ENCODE results near the gene TENM4. TPM values are rescaled to one million over a fixed set of nuclear protein-coding genes. Genes with fewer than 3 reads are reported as not detected.

The TENM4 gene
- total RNA-seq, 1 donor from 2014 or later = 5.1 TPM

DNA sequence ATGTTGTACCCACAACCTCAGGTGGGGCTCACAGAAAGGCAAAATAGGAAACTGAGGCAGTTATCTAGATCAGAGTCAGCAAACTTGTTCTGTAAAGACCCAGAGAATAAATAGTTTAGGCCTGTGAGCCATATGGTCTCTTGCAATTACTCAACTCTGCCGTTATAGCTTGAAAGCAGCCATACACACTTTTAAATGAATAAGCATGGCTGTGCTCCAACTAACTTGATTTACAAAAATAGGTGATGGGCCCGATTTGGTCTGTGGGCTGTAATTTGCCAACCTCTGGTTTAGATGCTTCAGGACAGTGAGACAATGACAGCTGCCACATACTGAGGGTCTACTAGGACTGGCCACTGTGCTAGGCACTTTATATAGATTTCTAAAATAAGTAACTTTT lies 667.3 kb downstream of the TENM4 start:
- Histone ChIP-seq H3K27me3 (no peaks in the 10 kb centered on the region), H4K20me1 (ENCODE audit: low read depth) (no peaks in the 10 kb centered on the region), H3K79me2 (ENCODE audit: low read depth) (no peaks in the 10 kb centered on the region), H2AFZ (replicated peaks) (no peak overlapping the region), H3K4me1 (no peaks in the 10 kb centered on the region), H3F3A (ENCODE audit: low read depth) (no peaks in the 10 kb centered on the region), H3K27ac (no peak overlapping the region), H3K4me3 (no peak overlapping the region), H3K9ac (no peak overlapping the region), H3K9me3 (ENCODE audit: low read depth) (no peaks in the 10 kb centered on the region), H3K4me2 (no peak overlapping the region), H3K36me3 (no peaks in the 10 kb centered on the region)
- TF ChIP-seq EZH2phosphoT487 (IDR thresholded peaks at IDR 0.05) (no peak), EZH2 (IDR thresholded peaks at IDR 0.05) (no peak)
- TF ChIP-seq, protein P1, sequence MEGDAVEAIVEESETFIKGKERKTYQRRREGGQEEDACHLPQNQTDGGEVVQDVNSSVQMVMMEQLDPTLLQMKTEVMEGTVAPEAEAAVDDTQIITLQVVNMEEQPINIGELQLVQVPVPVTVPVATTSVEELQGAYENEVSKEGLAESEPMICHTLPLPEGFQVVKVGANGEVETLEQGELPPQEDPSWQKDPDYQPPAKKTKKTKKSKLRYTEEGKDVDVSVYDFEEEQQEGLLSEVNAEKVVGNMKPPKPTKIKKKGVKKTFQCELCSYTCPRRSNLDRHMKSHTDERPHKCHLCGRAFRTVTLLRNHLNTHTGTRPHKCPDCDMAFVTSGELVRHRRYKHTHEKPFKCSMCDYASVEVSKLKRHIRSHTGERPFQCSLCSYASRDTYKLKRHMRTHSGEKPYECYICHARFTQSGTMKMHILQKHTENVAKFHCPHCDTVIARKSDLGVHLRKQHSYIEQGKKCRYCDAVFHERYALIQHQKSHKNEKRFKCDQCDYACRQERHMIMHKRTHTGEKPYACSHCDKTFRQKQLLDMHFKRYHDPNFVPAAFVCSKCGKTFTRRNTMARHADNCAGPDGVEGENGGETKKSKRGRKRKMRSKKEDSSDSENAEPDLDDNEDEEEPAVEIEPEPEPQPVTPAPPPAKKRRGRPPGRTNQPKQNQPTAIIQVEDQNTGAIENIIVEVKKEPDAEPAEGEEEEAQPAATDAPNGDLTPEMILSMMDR (IDR thresholded peaks at IDR 0.05) = no peak
- Mint-ChIP-seq H3K4me3 (no peak overlapping the region), H3K27ac (no peak overlapping the region), H3K9me3 (no peaks in the 10 kb centered on the region), H3K36me3 (peaks cover 27% of the 10 kb centered on the region), H3K4me1 (no peaks in the 10 kb centered on the region), H3K27me3 (ENCODE audit: insufficient read depth, low read depth) (no peaks in the 10 kb centered on the region)
- DNase-seq (ENCODE audit: low spot score) = no peak

- Histone ChIP-seq H4K20me1 (ENCODE audit: low read depth) (no peaks in the 10 kb centered on the region), H3K4me2 (no peak overlapping the region), H3K9me3 (ENCODE audit: low read depth) (no peaks in the 10 kb centered on the region), H3K4me3 (no peak overlapping the region), H3K4me1 (no peaks in the 10 kb centered on the region), H3K27me3 (no peaks in the 10 kb centered on the region), H2AFZ (replicated peaks) (no peak overlapping the region), H3K9ac (no peak overlapping the region), H3K36me3 (no peaks in the 10 kb centered on the region), H3K27ac (no peak overlapping the region), H3K79me2 (ENCODE audit: low read depth) (no peaks in the 10 kb centered on the region), H3F3A (ENCODE audit: low read depth) (no peaks in the 10 kb centered on the region)
- no peaks in the 10 kb centered on the region for H3K4me1 Mint-ChIP-seq
- no peak overlapping the region for H3K27ac Mint-ChIP-seq
- H3K36me3 Mint-ChIP-seq = peaks cover 27% of the 10 kb centered on the region
- H3K27me3 Mint-ChIP-seq (ENCODE audit: insufficient read depth, low read depth) = no peaks in the 10 kb centered on the region
- H3K9me3 Mint-ChIP-seq = no peaks in the 10 kb centered on the region
- no peak for DNase-seq (ENCODE audit: low spot score)
- no peak overlapping the region for H3K4me3 Mint-ChIP-seq
- TF ChIP-seq EZH2phosphoT487 (IDR thresholded peaks at IDR 0.05) (no peak), EZH2 (IDR thresholded peaks at IDR 0.05) (no peak)
- TF ChIP-seq, protein P1 (IDR thresholded peaks at IDR 0.05) = no peak
Observed at GRCh38 chr11:78773077-78773476, 667.8 kb downstream of the TENM4 start.

GRCh38 chr11:78772186-78772585 lies 668.6 kb downstream of the TENM4 start:
- Mint-ChIP-seq H3K4me3 (no peak overlapping the region), H3K27me3 (ENCODE audit: insufficient read depth, low read depth) (no peaks in the 10 kb centered on the region), H3K36me3 (peaks cover 30% of the 10 kb centered on the region), H3K27ac (no peak overlapping the region), H3K4me1 (no peaks in the 10 kb centered on the region), H3K9me3 (no peaks in the 10 kb centered on the region)
- H3K4me1 ChIP-seq = no peaks in the 10 kb centered on the region
- no peaks in the 10 kb centered on the region for H3F3A ChIP-seq (ENCODE audit: low read depth)
- no peaks in the 10 kb centered on the region for H4K20me1 ChIP-seq (ENCODE audit: low read depth)
- no peak overlapping the region for H3K4me3 ChIP-seq
- no peaks in the 10 kb centered on the region for H3K27me3 ChIP-seq
- DNase-seq (ENCODE audit: low spot score) = no peak
- TF ChIP-seq, protein P1 (IDR thresholded peaks at IDR 0.05) = no peak
- no peak for TF ChIP-seq EZH2phosphoT487 (IDR thresholded peaks at IDR 0.05)
- no peak for TF ChIP-seq EZH2 (IDR thresholded peaks at IDR 0.05)
- no peaks in the 10 kb centered on the region for H3K79me2 ChIP-seq (ENCODE audit: low read depth)
- H3K9me3 ChIP-seq (ENCODE audit: low read depth) = no peaks in the 10 kb centered on the region
- H3K27ac ChIP-seq = no peak overlapping the region
- no peak overlapping the region for H2AFZ ChIP-seq (replicated peaks)
- H3K4me2 ChIP-seq = no peak overlapping the region
- H3K36me3 ChIP-seq = no peaks in the 10 kb centered on the region
- no peak overlapping the region for H3K9ac ChIP-seq

Data from neural progenitor cell (in vitro differentiated cells).